ENCODE results near the gene IL13RA1.

GRCh38 chrX:118795528-118796280, 68.3 kb downstream of the IL13RA1 start:
- TF ChIP-seq MAX (IDR thresholded peaks at IDR 0.05) (no peak), TEAD4 (IDR thresholded peaks at IDR 0.05) (no peak), NFIC (IDR thresholded peaks at IDR 0.05) (no peak), TAF1 (IDR thresholded peaks at IDR 0.05; ENCODE audit: low read depth) (no peak), REST (IDR thresholded peaks at IDR 0.05; ENCODE audit: low read depth) (no peak), YY1 (IDR thresholded peaks at IDR 0.05; ENCODE audit: low read depth) (no peak), RAD21 (IDR thresholded peaks at IDR 0.05; ENCODE audit: low read depth) (no peak)
- TF ChIP-seq, protein P1, sequence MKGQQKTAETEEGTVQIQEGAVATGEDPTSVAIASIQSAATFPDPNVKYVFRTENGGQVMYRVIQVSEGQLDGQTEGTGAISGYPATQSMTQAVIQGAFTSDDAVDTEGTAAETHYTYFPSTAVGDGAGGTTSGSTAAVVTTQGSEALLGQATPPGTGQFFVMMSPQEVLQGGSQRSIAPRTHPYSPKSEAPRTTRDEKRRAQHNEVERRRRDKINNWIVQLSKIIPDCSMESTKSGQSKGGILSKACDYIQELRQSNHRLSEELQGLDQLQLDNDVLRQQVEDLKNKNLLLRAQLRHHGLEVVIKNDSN (IDR thresholded peaks at IDR 0.05) = no peak
